Left lung (tissue), 10 donors: Measurements from ENCODE around the gene TNFRSF14. TPM values are rescaled to one million over a fixed set of nuclear protein-coding genes. Genes with fewer than 3 reads are reported as not detected.

Experiments used
- ATAC-seq: fragments of 200-7000 bp; cut with Tn5 transposase; one replicate; pipeline ENCODE4 v1.9.1; 2020; ENCODE audit warnings: moderate library complexity
- DNase-seq, 4 donors: peaks; one replicate each; pipeline ENCODE4 v3.0.0-alpha.2; 2013 to 2020
- H3K27ac ChIP-seq, 2 donors: fragments of 200-600 bp; sonication (generic) in 1 of 2; one replicate each; pipeline versions ENCODE4 v1.5.0 to v1.8.0; 2020 to 2021
- H3K27me3 ChIP-seq, 2 donors: fragments of 200-600 bp; sonication (generic) in 1 of 2; one replicate each; pipeline versions ENCODE4 v1.5.0 to v1.8.0; 2020 to 2021
- H3K36me3 ChIP-seq, 2 donors: fragments of 200-600 bp; sonication (generic) in 1 of 2; one replicate each; pipeline versions ENCODE4 v1.5.0 to v1.8.0; 2020 to 2021
- H3K4me1 ChIP-seq, 2 donors: fragments of 200-600 bp; one replicate each; pipeline ENCODE4 v1.8.0; 2021
- H3K4me3 ChIP-seq, 2 donors: fragments of 200-600 bp; sonication (generic) in 1 of 2; one replicate each; pipeline versions ENCODE4 v1.5.0 to v1.8.0; 2020 to 2021; ENCODE audit warnings: mild to moderate bottlenecking in 1 of 2
- H3K9me3 ChIP-seq, 2 donors: fragments of 200-600 bp; sonication (generic) in 1 of 2; one replicate each; pipeline versions ENCODE4 v1.5.0 to v1.8.0; 2020 to 2021
- CTCF ChIP-seq, 2 donors: fragments of 200-600 bp; sonication (generic) in 1 of 2; IDR thresholded peaks; one replicate each; pipeline versions ENCODE4 v1.5.0 to v1.8.0; 2021; ENCODE audit warnings: antibody characterized with exemption in 2 of 2
- intact Hi-C, 2 donors: fragments of 100-400 bp; cut with DNase I; formaldehyde crosslinking; loops; one replicate each; pipeline versions ENCODE4 v1.11.2 to v1.14.2; 2022
- polyA plus RNA-seq, 6 donors: library from polyadenylated mRNA; unstranded; fragments of 120-200 nt; gene quantifications; one replicate each; pipeline ENCODE4 v1.2.1, GENCODE V29; 2013; ENCODE audit not compliant: insufficient read length in 6 of 6
- total RNA-seq, 2 donors: library from RNA; stranded (reverse); fragmentation: NEBNext Ultra II Directional; extraction: Animal tissue kit (Norgen Biotek cat#: 25700); gene quantifications; one replicate each; pipeline ENCODE4 v1.2.1, GENCODE V29; 2021
- donor health status: DM: no; HTN: yes; CAD: no.
- donor health status: DM: no; HTN: no; CAD: no.

Gene TNFRSF14
- total and polyA plus RNA-seq, 8 donors = 24.2 to 109 (median 30.3) TPM

GRCh38 chr1:2604156-2604843, 48.1 kb downstream of the TNFRSF14 start:
- Histone ChIP-seq H3K27me3 (peaks cover 0 to 13% of the 10 kb centered on the region in 2 donors), H3K36me3 (no peaks in the 10 kb centered on the region), H3K4me1 (no peaks in the 10 kb centered on the region), H3K4me3 (no peak overlapping the region), H3K9me3 (no peaks in the 10 kb centered on the region), H3K27ac (no peak overlapping the region)
- intact Hi-C loops = no loop called here
- DNase-seq (no peak), ATAC-seq (no peak)
- TF ChIP-seq CTCF (IDR thresholded peaks at IDR 0.05) = no peak

GRCh38 chr1:2604844-2605508, 48.8 kb downstream of the TNFRSF14 start:
- DNase-seq (peak in 1 of 4 donors; percentile 57), ATAC-seq (no peak)
- intact Hi-C loops = no loop called here
- Histone ChIP-seq H3K4me1 (no peaks in the 10 kb centered on the region), H3K36me3 (no peaks in the 10 kb centered on the region), H3K27ac (no peak overlapping the region), H3K27me3 (peaks cover 0 to 13% of the 10 kb centered on the region in 2 donors), H3K9me3 (no peaks in the 10 kb centered on the region), H3K4me3 (no peak overlapping the region)
- no peak for TF ChIP-seq CTCF (IDR thresholded peaks at IDR 0.05)

- Histone ChIP-seq H3K27ac (no peak overlapping the region), H3K27me3 (peaks cover 0 to 15% of the 10 kb centered on the region in 2 donors), H3K4me3 (no peak overlapping the region), H3K36me3 (no peaks in the 10 kb centered on the region), H3K4me1 (no peaks in the 10 kb centered on the region), H3K9me3 (no peaks in the 10 kb centered on the region)
- intact Hi-C loops = no loop called here
- ATAC-seq (no peak), DNase-seq (peak in 1 of 4 donors; percentile 71)
- no peak for TF ChIP-seq CTCF (IDR thresholded peaks at IDR 0.05)
Measured at GRCh38 chr1:2605509-2606395, 49.6 kb downstream of the TNFRSF14 start.

GRCh38 chr1:2606396-2606880, 50.3 kb downstream of the TNFRSF14 start:
- Histone ChIP-seq H3K36me3 (no peaks in the 10 kb centered on the region), H3K27ac (no peak overlapping the region), H3K27me3 (peaks cover 0 to 22% of the 10 kb centered on the region in 2 donors), H3K9me3 (no peaks in the 10 kb centered on the region), H3K4me3 (no peak overlapping the region), H3K4me1 (peaks cover 0 to 5% of the 10 kb centered on the region in 2 donors)
- intact Hi-C loops = no loop called here
- TF ChIP-seq CTCF (IDR thresholded peaks at IDR 0.05) = no peak
- DNase-seq = peak in 1 of 4 donors; percentile 44
- no peak for ATAC-seq
